Tibial artery (tissue), 4 donors: Measurements from ENCODE around the gene NTNG2.

Experiments used
- DNase-seq, 2 donors: peaks; one replicate each; pipeline ENCODE4 v3.0.0-alpha.2; 2019
- H3K27ac ChIP-seq, 2 donors: fragments of 200-600 bp; sonication (generic) in 1 of 2; 1 replicate in 1 of 2; 2 replicates in 1 of 2; pipeline ENCODE4 v1.5.1; 2018 to 2019; ENCODE audit warnings: mild to moderate bottlenecking in 1 of 2
- H3K27me3 ChIP-seq, 2 donors: fragments of 200-600 bp; sonication (generic) in 1 of 2; one replicate each; pipeline versions ENCODE4 v1.5.1 to v1.6.0; 2016 to 2019
- H3K36me3 ChIP-seq, 3 donors: fragments of 200-600 bp; sonication (generic) in 2 of 3; one replicate each; pipeline ENCODE4 v1.5.1; 2016 to 2019; ENCODE audit warnings: mild to moderate bottlenecking in 2 of 3
- H3K4me1 ChIP-seq, 4 donors: fragments of 200-600 bp; sonication (generic) in 2 of 4; 1 replicate in 3 of 4; 2 replicates in 1 of 4; pipeline ENCODE4 v1.5.1; 2016 to 2019
- H3K4me3 ChIP-seq, 2 donors: fragments of 200-600 bp; sonication (generic) in 1 of 2; 1 replicate in 1 of 2; 2 replicates in 1 of 2; pipeline ENCODE4 v1.5.1; 2018 to 2019; ENCODE audit warnings: mild to moderate bottlenecking in 2 of 2
- H3K9me3 ChIP-seq, 3 donors: fragments of 200-600 bp; sonication (generic) in 1 of 3; one replicate each; pipeline ENCODE4 v1.5.1; 2016 to 2019
- CTCF ChIP-seq, 2 experiments: fragments of 200-600 bp in 1 of 2; fragments of 450-650 bp in 1 of 2; IDR thresholded peaks; one replicate each; pipeline ENCODE4 v1.5.1; 2017 to 2019; ENCODE audit warnings: antibody characterized with exemption in 2 of 2, mild to moderate bottlenecking in 1 of 2, moderate library complexity in 1 of 2
- intact Hi-C: fragments of 100-400 bp; cut with DNase I; formaldehyde crosslinking; loops from one replicate; pipeline ENCODE4 v1.15.0; 2023; ENCODE audit warnings: low total_unique reads

Gene NTNG2

GRCh38 chr9:132190966-132191365 is 29.1 kb downstream of the NTNG2 start:
- Histone ChIP-seq H3K9me3 (no peaks in the 10 kb centered on the region), H3K27ac (no peak overlapping the region), H3K4me1 (peaks cover 0 to 9% (median 0%) of the 10 kb centered on the region in 4 donors), H3K36me3 (no peaks in the 10 kb centered on the region), H3K4me3 (no peak overlapping the region), H3K27me3 (peaks cover 0 to 74% of the 10 kb centered on the region in 2 donors)
- intact Hi-C loops, result no loop called here
- TF ChIP-seq CTCF (IDR thresholded peaks at IDR 0.05), result no peak
- DNase-seq, result no peak

GRCh38 chr9:132192728-132193127 is 30.9 kb downstream of the NTNG2 start:
- Histone ChIP-seq H3K9me3 (no peaks in the 10 kb centered on the region), H3K4me1 (no peaks in the 10 kb centered on the region), H3K36me3 (no peaks in the 10 kb centered on the region), H3K27ac (no peak overlapping the region), H3K4me3 (no peak overlapping the region), H3K27me3 (peaks cover 0 to 58% of the 10 kb centered on the region in 2 donors)
- no peak for TF ChIP-seq CTCF (IDR thresholded peaks at IDR 0.05)
- no peak for DNase-seq
- intact Hi-C loops, result no loop called here

- no peak for TF ChIP-seq CTCF (IDR thresholded peaks at IDR 0.05)
- Histone ChIP-seq H3K4me3 (no peak overlapping the region), H3K36me3 (no peaks in the 10 kb centered on the region), H3K27ac (no peak overlapping the region), H3K27me3 (peaks cover 0 to 51% of the 10 kb centered on the region in 2 donors), H3K4me1 (no peaks in the 10 kb centered on the region), H3K9me3 (no peaks in the 10 kb centered on the region)
- DNase-seq, result no peak
- intact Hi-C loops, result no loop called here
These were observed 31.6 kb downstream of the NTNG2 start for GRCh38 chr9:132193227-132194124.

GRCh38 chr9:132194508-132194907 is 32.6 kb downstream of the NTNG2 start:
- no peak for TF ChIP-seq CTCF (IDR thresholded peaks at IDR 0.05)
- Histone ChIP-seq H3K27me3 (peaks cover 0 to 49% of the 10 kb centered on the region in 2 donors), H3K36me3 (no peaks in the 10 kb centered on the region), H3K9me3 (no peaks in the 10 kb centered on the region), H3K4me1 (no peaks in the 10 kb centered on the region), H3K4me3 (no peak overlapping the region), H3K27ac (no peak overlapping the region)
- intact Hi-C loops, result no loop called here
- DNase-seq, result no peak

- no peak overlapping the region for H3K4me3 ChIP-seq
- H3K4me1 ChIP-seq, result no peaks in the 10 kb centered on the region
- intact Hi-C loops, result no loop called here
- H3K27me3 ChIP-seq, result peaks cover 0 to 51% of the 10 kb centered on the region in 2 donors
- H3K9me3 ChIP-seq, result no peaks in the 10 kb centered on the region
- no peaks in the 10 kb centered on the region for H3K36me3 ChIP-seq
- no peak for DNase-seq
- H3K27ac ChIP-seq, result no peak overlapping the region
- no peak for TF ChIP-seq CTCF (IDR thresholded peaks at IDR 0.05)
These were observed 35.5 kb downstream of the NTNG2 start for GRCh38 chr9:132197315-132197714.
